Heart left ventricle (tissue), 16 donors: ENCODE data around the gene SLC25A31. TPM values are rescaled to one million over a fixed set of nuclear protein-coding genes. Genes with fewer than 3 reads are reported as not detected.

ENCODE experiments used
- ATAC-seq, 4 donors: fragments of 200-7000 bp; cut with Tn5 transposase; one replicate each; pipeline ENCODE4 v1.9.1; 2020 to 2022; ENCODE audit warnings: moderate library complexity in 4 of 4, mild to moderate bottlenecking in 3 of 4, moderate number of reproducible peaks in 1 of 4
- DNase-seq, 5 donors: peaks; one replicate each; pipeline ENCODE4 v3.0.0-alpha.2; 2020
- H3K27ac ChIP-seq, 12 donors: fragments of 200-600 bp; sonication (generic) in 4 of 12; one replicate each; pipeline versions ENCODE4 v1.5.0 to v1.8.0; 2016 to 2022; ENCODE audit warnings: mild to moderate bottlenecking in 2 of 12
- H3K27me3 ChIP-seq, 9 donors: fragments of 200-600 bp; sonication (generic) in 2 of 9; one replicate each; pipeline versions ENCODE4 v1.5.1 to v1.8.0; 2016 to 2022; ENCODE audit warnings: mild to moderate bottlenecking in 3 of 9
- H3K36me3 ChIP-seq, 9 donors: fragments of 200-600 bp; sonication (generic) in 2 of 9; one replicate each; pipeline versions ENCODE4 v1.5.0 to v1.8.0; 2018 to 2022; ENCODE audit warnings: mild to moderate bottlenecking in 2 of 9
- H3K4me1 ChIP-seq, 12 donors: fragments of 200-600 bp; sonication (generic) in 4 of 12; one replicate each; pipeline versions ENCODE4 v1.5.0 to v1.8.0; 2016 to 2022; ENCODE audit warnings: mild to moderate bottlenecking in 3 of 12
- H3K4me3 ChIP-seq, 12 donors: fragments of 200-600 bp; sonication (generic) in 4 of 12; one replicate each; pipeline versions ENCODE4 v1.5.0 to v1.8.0; 2017 to 2022; ENCODE audit warnings: mild to moderate bottlenecking in 9 of 12, moderate library complexity in 4 of 12
- H3K9me3 ChIP-seq, 12 donors: fragments of 200-600 bp; sonication (generic) in 4 of 12; one replicate each; pipeline versions ENCODE4 v1.5.0 to v1.8.0; 2016 to 2022; ENCODE audit warnings: mild to moderate bottlenecking in 1 of 12
- POLR2A ChIP-seq, 2 donors: fragments of 450-650 bp; IDR thresholded peaks; one replicate each; pipeline ENCODE4 v1.6.1; 2017; ENCODE audit warnings: antibody characterized with exemption in 2 of 2, mild to moderate bottlenecking in 2 of 2, moderate library complexity in 2 of 2
- WGBS, 4 donors: extraction: QIAGEN DNeasy Blood & Tissue Kit in 2 of 4; methylation state at CpG; one replicate each; pipeline versions ENCODE4 v1.1.5 to v1.1.7; 2013 to 2018; 5-methylcytosine and 5-hydroxymethylcytosine counted together
- intact Hi-C, 10 donors: fragments of 100-400 bp; cut with DNase I; formaldehyde crosslinking; loops; one replicate each; pipeline versions ENCODE4 v1.11.1 to v1.14.2; 2022
- polyA plus RNA-seq, 2 donors: library from polyadenylated mRNA; stranded (reverse); fragments of 200-250 nt; gene quantifications; one replicate each; pipeline ENCODE4 v1.2.3, GENCODE V29; 2013
- total RNA-seq, 9 donors: library from RNA; depleted of rRNA in 2 of 9; stranded (reverse); fragments of >200 nt in 2 of 9; fragmentation: NEBNext Ultra II Directional in 3 of 9; extraction: Animal tissue kit (Norgen Biotek cat#: 25700) in 3 of 9; gene quantifications; one replicate each; pipeline versions ENCODE4 v1.1.0 to v1.2.4, GENCODE V29; 2016 to 2023
- TF ChIP-seq, protein P1 (sequence below), 12 donors: fragments of 200-600 bp; sonication (generic) in 4 of 12; IDR thresholded peaks; one replicate each; pipeline versions ENCODE4 v1.5.0 to v1.8.0; 2018 to 2022; ENCODE audit warnings: antibody characterized with exemption in 12 of 12, mild to moderate bottlenecking in 5 of 12
- donor health status: ischemic (EF 13 %, LVEDD 7.1; RV severe dilation, severe dysfunction).
- donor health status: healthy with polysubstance abuse.
- donor health status: DM: no; HTN: yes; CAD: no.
- donor health status: DM: no; HTN: no; CAD: no.
- donor health status: ischemic (EF 25% LVEDD 6.9; RV normal size, moderate dysfunction).
- donor health status: ischemic (EF 25% LVEDD 5.7; RV mildly dilated, moderate dysfunction).
- donor health status: healthy.
- donor health status: DM: yes; HTN: yes; CAD: no.
- donor health status: ischemic (EF 35%, LVEDD 5.7; RV mildly dilated, moderate dysfunction).
- donor health status: nonischemic (EF 11% LVEDD 7.7; RV severe dilation, severe dysfunction).
- donor health status: DM: yes; HTN: yes; CAD: no.
- donor health status: PGD.
- donor health status: ischemic (EF 29% LVEDD 5.4; RV normal size, mild dysfunction).
- donor health status: nonischemic (EF 23%, LVEDD 6.1; RV moderate dilation, normal function).

The SLC25A31 gene
- total and polyA plus RNA-seq, 11 donors: not detected

- ATAC-seq (no peak), DNase-seq (no peak)
- no peaks in the 10 kb centered on the region for H3K4me1 ChIP-seq
- TF ChIP-seq, protein P1, sequence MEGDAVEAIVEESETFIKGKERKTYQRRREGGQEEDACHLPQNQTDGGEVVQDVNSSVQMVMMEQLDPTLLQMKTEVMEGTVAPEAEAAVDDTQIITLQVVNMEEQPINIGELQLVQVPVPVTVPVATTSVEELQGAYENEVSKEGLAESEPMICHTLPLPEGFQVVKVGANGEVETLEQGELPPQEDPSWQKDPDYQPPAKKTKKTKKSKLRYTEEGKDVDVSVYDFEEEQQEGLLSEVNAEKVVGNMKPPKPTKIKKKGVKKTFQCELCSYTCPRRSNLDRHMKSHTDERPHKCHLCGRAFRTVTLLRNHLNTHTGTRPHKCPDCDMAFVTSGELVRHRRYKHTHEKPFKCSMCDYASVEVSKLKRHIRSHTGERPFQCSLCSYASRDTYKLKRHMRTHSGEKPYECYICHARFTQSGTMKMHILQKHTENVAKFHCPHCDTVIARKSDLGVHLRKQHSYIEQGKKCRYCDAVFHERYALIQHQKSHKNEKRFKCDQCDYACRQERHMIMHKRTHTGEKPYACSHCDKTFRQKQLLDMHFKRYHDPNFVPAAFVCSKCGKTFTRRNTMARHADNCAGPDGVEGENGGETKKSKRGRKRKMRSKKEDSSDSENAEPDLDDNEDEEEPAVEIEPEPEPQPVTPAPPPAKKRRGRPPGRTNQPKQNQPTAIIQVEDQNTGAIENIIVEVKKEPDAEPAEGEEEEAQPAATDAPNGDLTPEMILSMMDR (IDR thresholded peaks at IDR 0.05): no peak
- TF ChIP-seq POLR2A (IDR thresholded peaks at IDR 0.05): no peak
- H3K27ac ChIP-seq: no peak overlapping the region
- H3K9me3 ChIP-seq: peaks cover 0 to 16% (median 2%) of the 10 kb centered on the region in 12 donors
- no peaks in the 10 kb centered on the region for H3K27me3 ChIP-seq
- H3K36me3 ChIP-seq: no peaks in the 10 kb centered on the region
- intact Hi-C loops: no loop called here
- 69 to 79% (median 77%) methylated on average over 3 of the region's 3 CpGs for WGBS, 4 donors
- H3K4me3 ChIP-seq: no peak overlapping the region
These were observed 29.7 kb downstream of the SLC25A31 start for GRCh38 chr4:127759893-127760292.

GRCh38 chr4:127771535-127772275, 41.5 kb downstream of the SLC25A31 start:
- TF ChIP-seq POLR2A (IDR thresholded peaks at IDR 0.05): no peak
- TF ChIP-seq, protein P1 (IDR thresholded peaks at IDR 0.05): no peak
- no peaks in the 10 kb centered on the region for H3K9me3 ChIP-seq
- ATAC-seq (no peak), DNase-seq (no peak)
- peaks cover 0 to 9% (median 0%) of the 10 kb centered on the region in 9 donors for H3K27me3 ChIP-seq
- no peak overlapping the region for H3K27ac ChIP-seq
- intact Hi-C loops: no loop called here
- H3K4me1 ChIP-seq: no peaks in the 10 kb centered on the region
- 64 to 70% (median 66%) methylated on average over 4 of the region's 4 CpGs for WGBS, 4 donors
- no peak overlapping the region for H3K4me3 ChIP-seq
- no peaks in the 10 kb centered on the region for H3K36me3 ChIP-seq

DNA sequence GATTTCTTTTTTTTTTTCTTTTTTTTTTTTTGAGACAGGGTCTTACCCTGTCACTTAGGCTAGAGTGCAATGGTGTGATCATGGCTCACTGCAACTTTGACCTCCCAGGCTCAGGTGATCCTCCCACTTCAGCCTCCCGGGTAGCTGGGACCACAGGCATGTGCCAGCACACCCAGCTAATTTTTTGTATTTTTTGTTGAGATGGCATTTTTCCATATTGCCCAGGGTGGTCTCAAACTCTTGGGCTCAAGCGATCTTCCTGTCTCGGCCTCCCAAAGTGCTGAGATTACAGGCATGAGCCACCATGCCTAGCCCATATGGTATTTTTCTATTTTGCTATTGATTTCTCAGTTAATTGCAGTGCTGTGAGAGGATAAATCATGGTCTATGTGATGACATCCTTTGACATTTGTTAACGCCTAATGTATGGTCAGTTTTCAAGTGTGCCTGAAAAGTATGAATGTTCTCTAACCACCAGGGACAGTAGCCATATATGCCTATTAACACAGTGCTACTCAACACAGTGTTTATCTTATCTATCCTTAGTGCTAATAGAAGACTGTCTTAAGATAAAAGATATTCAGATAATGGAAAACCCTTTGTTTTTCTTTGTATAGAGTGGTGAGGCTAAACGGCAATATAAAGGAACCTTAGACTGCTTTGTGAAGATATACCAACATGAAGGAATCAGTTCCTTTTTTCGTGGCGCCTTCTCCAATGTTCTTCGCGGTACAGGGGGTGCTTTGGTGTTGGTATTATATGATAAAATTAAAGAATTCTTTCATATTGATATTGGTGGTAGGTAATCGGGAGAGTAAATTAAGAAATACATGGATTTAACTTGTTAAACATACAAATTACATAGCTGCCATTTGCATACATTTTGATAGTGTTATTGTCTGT, 42.8 kb downstream of the SLC25A31 start:
- peaks cover 0 to 9% (median 0%) of the 10 kb centered on the region in 9 donors for H3K27me3 ChIP-seq
- no peak for ATAC-seq
- no peaks in the 10 kb centered on the region for H3K36me3 ChIP-seq
- no peak for TF ChIP-seq POLR2A (IDR thresholded peaks at IDR 0.05)
- TF ChIP-seq, protein P1 (IDR thresholded peaks at IDR 0.05): no peak
- no peaks in the 10 kb centered on the region for H3K9me3 ChIP-seq
- H3K4me1 ChIP-seq: no peaks in the 10 kb centered on the region
- no peak for DNase-seq
- intact Hi-C loops: no loop called here
- H3K4me3 ChIP-seq: no peak overlapping the region
- H3K27ac ChIP-seq: no peak overlapping the region
- 86 to 88% (median 88%) methylated on average over 10 of the region's 10 CpGs for WGBS, 4 donors

DNA sequence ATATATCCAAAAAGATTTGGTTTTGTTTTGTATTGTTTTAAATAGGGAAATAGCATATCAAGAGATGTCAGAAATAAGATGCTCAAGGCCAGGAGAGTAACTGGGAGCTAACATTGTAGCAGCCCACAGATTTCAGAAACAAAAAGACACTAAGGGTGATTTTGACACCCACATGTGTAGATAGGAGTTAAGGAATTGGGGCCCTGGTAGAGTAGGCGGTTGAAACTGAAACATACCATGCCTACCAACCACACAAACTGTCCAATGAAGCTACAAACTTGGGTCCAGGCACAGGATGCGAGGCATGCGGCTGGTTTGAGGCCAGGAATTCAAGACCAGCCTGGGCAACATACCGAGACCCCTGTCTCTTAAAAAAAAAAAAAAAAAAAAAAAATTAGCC, 45.6 kb downstream of the SLC25A31 start:
- Histone ChIP-seq H3K27ac (no peak overlapping the region), H3K4me3 (no peak overlapping the region), H3K27me3 (peaks cover 0 to 9% (median 0%) of the 10 kb centered on the region in 9 donors), H3K4me1 (peaks cover 0 to 3% (median 0%) of the 10 kb centered on the region in 12 donors), H3K36me3 (no peaks in the 10 kb centered on the region), H3K9me3 (no peaks in the 10 kb centered on the region)
- 92 to 98% (median 95%) methylated on average over 4 of the region's 4 CpGs for WGBS, 4 donors
- no peak for ATAC-seq
- TF ChIP-seq, protein P1 (IDR thresholded peaks at IDR 0.05): no peak
- TF ChIP-seq POLR2A (IDR thresholded peaks at IDR 0.05): no peak
- intact Hi-C loops: no loop called here
- DNase-seq: no peak
